Suppressor macrophage treated with lipopolysaccharide for 1 hour (primary cell): Measurements from ENCODE around the gene COX4I2.

Source experiments
- DNase-seq, 3 donors: peaks; one replicate each; pipeline ENCODE4 v3.0.0-alpha.2; 2020 to 2022

COX4I2 gene

DNA sequence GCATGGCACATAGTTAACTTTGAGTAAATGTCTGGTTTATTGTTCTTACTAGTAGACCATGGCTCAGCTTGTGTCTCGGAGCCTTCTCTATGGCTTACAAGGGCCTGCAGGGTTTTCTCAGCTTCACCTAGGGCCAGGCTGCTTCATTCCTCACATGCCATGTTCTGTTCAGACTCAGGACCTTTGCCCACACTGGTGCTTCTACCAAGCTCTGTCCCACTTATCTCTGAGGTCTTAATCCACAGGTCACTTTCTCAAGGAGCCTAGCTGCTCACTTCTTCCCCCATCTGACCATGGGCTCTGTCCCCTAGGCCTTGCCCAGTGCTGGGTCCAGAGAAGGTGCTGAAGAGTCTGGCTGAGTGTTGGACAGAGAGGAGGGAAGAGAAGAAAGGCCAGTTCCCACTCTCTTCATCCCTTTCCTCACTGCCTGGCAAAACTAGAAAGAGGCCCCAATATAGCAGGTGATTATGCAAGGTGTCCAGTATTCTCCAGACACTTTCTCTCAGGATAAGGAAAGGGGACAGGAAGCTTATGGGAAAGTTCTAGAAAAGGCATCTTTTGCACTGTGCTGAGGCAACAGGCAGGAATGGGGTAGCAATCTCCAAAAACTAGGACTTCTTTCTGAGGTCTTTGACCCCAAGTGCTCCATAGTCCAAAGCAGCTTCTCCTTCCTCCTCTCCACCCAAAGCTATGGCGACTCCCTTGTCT lies 40.0 kb downstream of the COX4I2 start:
- DNase-seq = no peak

- DNase-seq = no peak
These were observed 41.0 kb downstream of the COX4I2 start for GRCh38 chr20:31678389-31679356.

DNA sequence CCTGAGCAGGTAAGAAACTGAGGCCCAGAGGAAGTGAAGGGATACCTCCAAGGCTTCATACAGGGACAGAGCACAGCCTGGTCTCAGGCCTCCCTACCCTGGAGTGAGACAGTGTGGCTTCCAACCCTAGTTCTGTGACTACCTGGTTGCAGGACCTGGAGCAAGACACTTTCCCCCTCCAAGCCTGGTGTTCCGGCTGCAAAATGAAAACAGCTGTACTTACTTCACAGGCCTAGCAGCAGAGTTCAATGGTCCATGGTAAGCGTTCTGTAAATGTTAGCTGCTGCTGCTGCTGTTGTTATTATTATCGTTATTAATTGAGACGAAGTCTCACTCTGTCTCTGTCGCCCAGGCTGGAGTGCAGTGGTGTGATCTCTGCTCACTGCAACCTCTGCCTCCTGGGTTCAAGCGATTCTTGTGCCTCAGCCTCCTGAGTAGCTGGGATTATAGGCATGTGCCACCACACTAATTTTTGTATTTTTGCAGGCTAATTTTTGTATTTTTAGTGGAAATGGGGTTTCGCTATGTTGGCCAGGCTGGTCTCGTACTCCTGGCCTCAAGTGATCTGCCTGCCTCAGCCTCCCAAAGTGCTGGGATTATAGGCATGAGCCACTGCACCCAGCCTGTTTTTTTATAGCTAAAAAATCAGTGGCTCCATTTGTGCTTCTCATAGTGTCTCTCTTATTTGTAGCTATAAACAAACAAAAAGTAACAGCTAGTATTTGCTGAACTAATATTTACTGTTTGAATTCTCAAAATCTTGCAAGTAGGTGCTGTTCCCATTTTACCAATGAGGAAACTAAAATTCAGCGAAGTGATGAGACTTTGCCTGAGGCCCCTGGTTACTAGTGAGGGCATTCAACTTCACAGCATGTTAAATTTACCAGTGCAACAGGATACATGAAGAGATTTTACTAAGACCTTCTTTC lies 41.9 kb downstream of the COX4I2 start:
- DNase-seq = no peak

GRCh38 chr20:31680286-31681127 lies 42.8 kb downstream of the COX4I2 start:
- DNase-seq = no peak

DNA sequence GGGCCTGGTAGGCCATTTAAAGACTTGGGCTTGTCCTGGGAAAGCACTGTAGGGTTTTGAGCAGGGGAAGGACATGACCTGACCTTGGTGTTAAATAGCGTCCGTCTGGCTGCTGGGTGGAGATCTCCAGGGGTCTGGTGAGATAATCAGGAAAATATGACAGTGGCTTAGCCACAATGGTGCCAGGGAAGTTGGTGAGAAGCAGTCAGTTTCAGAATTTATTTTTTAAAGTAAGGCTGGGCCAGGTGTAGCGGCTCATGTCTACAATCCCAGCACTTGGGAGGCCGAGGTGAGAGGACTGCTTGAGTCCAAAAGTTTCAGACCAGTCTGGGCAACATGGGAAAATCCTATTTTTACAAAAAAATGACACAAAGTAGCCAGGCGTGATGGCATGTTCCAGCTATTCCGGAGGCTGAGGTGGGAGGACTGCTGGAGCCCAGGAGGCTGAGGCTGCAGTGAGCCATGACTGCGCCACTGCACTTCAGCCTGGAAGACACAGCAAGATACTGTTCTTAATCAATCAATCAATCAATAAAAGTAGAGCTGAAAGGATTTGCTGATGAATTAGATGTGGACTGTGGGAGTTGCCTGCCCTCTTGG lies 43.5 kb downstream of the COX4I2 start:
- no peak for DNase-seq

DNA sequence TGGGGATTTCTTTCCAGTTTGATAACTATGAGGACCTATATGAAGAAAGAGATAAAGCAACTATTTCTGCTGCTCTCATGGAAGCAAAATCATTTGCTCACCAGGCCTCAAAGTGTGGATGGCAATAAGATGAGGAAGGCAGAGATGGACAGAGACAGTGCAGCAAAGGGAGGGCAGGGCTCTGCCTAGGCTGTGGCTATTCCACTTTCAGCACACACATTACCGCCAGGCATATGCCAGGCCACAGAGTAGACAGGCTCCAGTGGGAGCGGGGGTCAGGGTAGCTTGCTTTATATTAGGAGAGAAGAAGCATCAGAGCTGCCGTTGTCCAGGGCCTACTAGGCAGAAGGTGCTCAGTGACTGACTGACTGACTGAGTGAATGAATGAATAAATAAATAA lies 44.1 kb downstream of the COX4I2 start:
- DNase-seq = no peak

GRCh38 chr20:31682352-31682751 lies 44.6 kb downstream of the COX4I2 start:
- DNase-seq = no peak

- DNase-seq = no peak
These were observed 45.2 kb downstream of the COX4I2 start for GRCh38 chr20:31682927-31683326.

GRCh38 chr20:31684153-31685015 lies 46.7 kb downstream of the COX4I2 start:
- no peak for DNase-seq

DNA sequence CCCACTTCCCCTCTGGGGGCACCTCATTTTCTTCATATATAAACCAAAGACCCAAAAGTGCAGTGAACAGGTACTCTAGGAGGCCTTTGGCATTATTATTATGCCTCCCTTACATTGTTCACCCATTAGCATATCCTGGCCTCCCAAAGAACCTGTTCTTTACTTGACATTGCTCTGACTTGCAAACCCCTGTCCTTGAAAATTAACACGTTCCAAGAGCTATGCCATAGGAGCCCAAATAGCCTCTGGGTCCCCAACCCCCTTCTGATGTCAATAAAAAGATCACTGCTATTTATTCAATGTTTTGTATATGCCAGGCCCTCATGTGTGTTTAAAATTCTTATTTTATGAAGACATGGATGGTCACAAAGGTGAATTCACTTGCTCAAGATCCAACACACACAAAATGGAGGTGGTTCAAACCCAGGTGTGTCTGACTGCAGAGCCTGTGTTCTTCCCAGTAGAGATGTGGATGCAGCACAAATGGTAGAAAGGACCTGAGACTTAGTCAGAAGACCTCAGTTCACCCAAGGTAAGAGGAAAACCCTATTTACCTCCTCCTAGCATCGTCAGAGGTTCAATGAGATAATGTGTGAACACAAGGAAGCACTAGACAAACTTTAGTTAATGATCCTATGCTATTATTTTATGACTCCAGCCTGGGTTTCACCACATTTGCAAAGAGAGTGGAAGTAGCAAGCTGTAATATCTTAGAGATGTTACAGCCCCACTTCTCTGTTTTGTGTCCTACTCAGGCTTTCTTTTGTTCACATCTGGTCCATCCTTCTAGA lies 48.3 kb downstream of the COX4I2 start:
- no peak for DNase-seq

DNA sequence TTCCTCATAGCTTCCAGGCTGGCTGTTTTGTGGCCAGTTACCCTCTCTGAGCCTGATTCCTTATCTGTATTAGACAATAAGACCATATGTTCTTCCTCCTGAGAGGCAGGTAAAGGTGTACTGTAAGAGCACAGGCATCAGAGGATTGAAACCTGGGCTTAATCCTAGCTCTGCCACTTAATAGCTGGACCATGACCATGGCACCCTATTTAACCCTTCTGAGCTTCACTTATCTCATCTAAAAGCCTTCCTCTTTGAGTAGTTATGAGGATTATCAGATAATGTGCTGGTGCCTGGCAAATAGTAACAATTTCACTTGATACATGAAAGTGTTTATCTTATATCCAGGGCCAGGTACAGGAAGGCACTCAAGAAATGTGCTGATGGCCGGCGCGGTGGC lies 50.1 kb downstream of the COX4I2 start:
- DNase-seq = no peak

GRCh38 chr20:31689141-31689540 lies 51.4 kb downstream of the COX4I2 start:
- DNase-seq = no peak

GRCh38 chr20:31690124-31690666 lies 52.5 kb downstream of the COX4I2 start:
- no peak for DNase-seq

DNA sequence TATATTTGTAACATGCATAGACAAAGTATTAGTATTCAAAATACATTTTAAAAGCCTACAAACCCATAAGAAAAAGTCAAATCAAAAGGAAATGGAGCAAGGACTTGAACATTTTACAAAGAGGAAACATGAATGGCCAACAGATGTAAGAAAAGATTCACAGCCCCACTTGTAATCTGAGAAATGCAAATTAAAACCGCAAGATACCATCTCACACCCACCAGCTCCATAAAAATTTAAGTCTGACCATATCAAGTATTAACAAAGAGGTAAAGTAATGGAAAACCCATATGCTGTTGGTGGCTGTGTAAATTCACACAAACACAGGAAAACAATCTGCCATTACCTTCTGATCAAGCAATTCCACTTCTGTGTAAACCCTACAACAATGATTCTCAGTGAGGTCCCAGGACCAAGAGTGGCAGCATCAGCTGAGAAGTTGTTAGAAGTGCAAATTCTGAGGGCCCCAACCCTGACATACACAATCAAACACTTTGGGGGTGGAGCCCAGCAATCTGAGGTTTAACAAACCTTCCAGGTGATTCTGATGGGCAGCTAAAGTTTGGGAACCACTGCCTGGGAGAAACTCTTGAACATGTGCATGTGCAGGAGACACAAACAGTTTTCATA lies 54.0 kb downstream of the COX4I2 start:
- peak in 1 of 3 donors; percentile 36 for DNase-seq

DNA sequence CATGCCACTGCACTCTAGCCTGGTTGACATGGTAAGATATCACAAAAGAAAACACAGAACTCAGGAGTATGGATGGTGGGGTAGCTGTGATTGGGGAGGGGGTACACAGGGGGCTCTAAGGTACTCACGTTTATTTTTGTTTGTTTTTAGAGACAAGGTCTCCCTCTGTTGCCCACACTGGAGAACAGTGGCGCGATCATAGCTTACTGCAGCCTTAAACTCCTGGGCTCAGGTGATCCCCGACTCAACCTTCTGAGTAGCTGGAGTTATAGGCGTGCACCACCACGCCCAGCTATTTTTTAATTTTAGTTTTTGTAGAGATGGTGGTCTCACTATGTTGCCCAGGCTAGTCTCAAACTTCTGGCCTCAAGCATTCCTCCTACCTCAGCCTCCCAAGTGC lies 55.7 kb downstream of the COX4I2 start:
- DNase-seq = no peak

DNA sequence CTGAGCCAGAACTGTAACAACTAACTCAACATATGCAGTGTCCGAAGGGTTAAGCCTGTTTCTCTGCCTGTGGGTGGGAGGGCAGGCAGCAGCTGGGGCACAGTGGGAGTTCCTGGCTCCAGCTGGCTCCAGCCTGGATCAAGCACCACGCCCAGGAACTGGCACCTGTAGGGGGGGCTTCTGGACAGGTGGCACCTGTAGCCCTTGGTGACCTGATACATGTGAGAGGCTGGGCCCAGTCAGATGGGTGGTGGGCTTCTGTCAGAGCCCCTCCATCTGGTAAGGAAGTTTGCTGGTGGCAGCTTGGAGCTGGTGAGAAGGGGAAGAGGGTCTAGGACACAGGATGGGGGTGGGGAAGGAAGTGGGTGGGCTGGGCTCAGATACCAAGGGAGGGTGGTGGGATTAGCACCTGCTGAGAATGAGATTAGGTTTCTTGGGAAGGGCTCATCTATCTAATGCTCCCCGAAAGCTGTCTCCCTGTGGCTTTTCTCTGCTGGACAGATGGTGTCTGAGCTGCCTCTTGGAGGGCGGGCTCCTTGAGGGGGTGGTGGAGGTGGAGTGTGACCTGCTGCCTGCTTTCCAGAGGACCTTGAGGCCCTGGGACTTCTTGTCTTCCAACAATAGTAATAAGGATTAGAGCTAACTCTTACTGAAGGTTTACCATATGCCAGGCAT lies 56.4 kb downstream of the COX4I2 start:
- DNase-seq = no peak
